NCI-H2196 treated with DMSO at 0.1 percent for 48 hours (cell line): ENCODE data around the gene PROCR.
"Not testable (repeated sequence)": the region's sequence is repeated elsewhere in the genome, so short reads cannot be mapped to it uniquely, and the experiment has no call there.

Source experiments
- DNase-seq: peaks from one replicate; lab custom pipeline; 2025; ENCODE audit not compliant: unreplicated experiment; lab: John Stamatoyannopoulos, UW

PROCR gene

GRCh38 chr20:35192118-35192872 is 20.4 kb downstream of the PROCR start:
- DNase-seq: peak; percentile 14

- not testable (repeated sequence) for DNase-seq
These were observed 21.3 kb downstream of the PROCR start for GRCh38 chr20:35193031-35193791.

DNA sequence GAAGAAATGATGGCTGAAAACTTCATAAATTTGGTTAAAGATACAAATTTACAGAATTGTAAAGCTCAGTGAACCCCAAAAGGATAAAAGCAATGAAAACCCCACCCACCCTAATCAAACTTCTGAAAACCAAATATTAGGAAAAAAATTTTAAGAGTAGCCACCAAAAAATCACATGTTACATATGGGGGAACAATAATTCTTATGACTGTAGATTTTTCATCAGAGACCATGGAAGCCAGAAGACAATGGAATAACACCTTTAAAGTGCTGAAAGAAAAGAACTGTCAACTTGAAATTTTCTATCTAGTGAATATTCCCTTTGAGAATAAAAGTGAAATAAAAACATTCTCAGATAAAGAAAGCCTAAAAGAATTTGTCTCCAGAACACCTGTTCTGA is 24.4 kb downstream of the PROCR start:
- no peak for DNase-seq

DNA sequence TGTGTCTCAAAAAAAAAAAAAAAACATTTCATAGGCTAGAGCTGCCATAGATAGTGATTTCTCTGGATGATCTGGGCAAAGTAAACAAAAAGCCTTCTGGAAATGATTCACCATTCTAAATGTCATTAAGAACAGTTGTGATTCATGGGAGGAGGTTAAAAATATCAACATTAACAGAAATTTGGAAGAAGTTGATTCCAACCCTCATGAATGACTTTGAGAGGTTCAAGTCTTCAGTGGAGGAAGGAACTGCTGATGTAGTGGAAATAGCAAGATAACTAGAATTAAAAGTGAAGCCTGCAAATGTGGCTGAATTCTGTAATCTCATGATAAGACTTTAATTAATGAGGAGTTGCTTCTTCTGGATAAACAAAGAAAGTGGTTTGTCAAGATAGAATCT is 27.9 kb downstream of the PROCR start:
- no peak for DNase-seq

DNA sequence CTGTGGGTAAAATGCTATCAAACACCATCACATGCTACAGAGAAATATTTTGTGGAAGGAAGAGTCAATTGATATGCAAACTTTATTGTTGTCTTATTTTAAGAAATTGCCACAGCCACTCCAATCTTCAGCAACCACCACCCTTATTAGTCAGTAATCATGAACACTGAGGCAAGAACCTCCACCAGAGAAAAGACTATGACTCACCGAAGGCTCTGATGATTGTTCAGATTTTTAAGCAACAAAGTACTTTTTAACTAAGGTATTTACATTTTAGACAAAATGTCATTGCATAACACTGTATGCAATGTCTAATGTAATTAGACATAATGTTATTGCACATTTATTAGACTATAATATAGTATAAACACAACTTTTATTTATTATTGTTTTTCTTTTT is 28.4 kb downstream of the PROCR start:
- DNase-seq: no peak

DNA sequence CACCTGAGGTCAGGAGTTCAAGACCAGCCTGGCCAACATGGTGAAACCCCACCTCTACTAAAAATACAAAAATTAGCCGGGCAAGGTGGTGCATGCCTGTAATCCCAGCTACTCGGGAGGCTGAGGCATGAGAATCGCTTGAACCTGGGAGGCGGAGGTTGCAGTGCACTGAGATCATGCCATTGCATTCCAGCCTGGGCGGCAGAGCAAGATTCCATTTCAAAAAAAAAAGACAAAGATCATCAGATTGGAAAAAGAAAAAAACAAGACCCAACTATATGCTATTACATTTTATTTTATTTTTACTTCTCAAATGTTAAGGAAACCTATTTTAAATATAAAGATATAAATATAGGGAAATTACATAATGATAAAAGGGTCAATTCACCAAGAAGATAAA is 29.6 kb downstream of the PROCR start:
- not testable (repeated sequence) for DNase-seq

DNA sequence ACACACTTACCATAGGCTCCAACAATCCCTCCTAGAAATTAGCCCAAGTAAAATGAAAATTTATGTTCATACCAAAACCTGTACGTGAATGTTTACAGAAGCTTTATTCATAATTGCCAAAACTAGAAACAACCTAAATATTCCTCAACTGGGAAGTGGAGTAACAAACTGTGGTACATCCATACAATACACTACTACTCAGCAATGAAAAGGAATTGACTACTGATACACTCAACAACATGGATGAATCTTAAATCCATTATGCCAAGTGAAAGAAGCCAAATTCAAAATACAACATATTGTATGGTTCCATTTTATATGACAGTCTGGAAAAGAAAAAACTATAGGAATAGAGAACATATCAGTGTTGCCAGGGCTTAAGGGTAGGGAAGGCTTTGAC is 34.9 kb downstream of the PROCR start:
- no peak for DNase-seq

DNA sequence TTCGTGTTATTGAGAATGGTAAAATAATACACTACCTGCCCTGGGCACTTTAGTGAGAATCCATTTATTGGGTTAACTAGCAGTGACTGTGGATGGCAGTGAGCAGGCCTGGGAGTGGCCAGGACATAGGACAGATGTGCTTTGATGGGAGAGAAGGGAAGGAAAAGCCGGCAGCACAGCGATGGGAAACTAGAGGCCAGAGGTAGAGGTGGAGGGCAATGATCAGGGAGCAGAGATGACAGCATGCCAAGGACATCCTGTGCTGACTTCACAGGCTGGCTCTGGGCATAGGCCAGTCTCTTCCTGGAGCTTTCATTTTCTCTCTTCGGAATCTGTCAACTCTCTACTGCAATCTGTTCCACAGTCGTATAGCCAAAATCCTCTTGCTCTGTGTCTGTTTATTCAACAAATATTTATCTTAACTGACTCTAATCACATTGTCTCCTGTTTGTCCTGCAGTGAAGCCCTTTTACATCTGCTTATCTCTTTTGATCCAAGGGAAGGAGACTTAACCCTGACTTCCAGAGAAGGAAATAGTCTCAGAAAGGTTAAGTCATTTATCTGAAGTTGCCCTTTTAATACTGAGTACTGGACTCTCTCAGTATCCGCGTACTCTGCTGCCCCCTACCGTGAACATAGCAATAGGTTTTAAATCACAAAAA is 36.2 kb downstream of the PROCR start:
- peak; percentile 82 for DNase-seq

DNA sequence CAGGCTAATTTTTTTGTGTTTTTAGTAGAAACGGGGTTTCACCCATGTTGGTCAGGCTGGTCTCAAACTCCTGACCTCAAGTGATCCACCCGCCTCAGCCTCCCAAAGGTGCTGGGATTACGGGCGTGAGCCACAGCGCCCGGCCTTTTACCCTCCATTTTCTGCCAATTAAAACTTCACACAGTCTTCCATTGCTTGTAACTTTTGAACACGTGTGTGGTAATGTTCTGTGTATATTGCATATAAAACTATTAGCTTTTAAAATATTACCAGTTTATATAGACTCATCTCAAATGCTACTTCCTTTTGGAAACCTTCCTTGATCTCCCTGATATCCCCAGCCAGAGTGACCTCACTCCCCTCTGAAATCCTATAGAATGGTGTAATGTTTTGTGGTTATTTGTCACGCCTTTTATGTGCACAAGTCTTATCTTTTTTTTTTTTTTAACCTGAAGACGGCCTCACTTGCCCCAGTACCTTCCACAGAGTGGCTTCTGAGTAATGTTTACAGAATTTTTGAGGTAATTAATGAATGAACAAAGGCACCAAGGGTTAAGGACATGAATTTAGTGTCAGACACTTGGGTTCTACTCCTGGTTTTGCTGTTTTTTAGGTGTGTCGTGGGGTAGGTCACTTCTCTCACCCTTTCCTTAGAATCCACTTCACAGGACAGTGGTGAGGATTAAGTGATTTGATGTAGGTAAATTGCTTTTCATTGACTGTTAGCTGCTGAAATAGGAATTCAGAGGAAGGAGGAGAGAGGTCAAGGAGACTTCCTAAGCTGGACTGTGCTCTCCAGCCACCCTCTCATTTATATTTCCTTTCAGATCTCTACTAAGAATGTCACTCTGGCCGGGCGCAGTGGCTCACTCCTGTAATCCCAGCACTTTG is 43.4 kb downstream of the PROCR start:
- DNase-seq: no peak

GRCh38 chr20:35216541-35216940 is 44.7 kb downstream of the PROCR start:
- DNase-seq: no peak

- no peak for DNase-seq
These were observed 52.1 kb downstream of the PROCR start for GRCh38 chr20:35223941-35224340.

DNA sequence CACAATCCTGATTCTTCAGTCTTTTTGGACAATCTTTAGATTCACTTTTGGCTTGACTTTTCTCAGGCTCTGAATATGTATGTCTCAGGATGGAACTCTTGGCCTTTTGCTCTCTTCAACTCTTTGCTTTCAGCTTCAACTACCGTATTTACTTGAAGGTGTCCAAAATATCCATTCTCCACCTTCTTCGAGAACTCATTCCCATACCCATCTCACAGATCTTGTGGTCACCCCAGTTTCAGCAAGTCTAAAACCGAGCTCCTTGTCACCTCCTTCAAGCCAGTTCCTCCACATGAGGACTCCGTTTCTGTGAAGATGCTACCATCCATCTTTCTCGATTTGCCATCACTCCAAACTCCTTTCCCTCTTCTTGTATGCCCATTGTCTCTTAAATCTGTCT is 52.7 kb downstream of the PROCR start:
- DNase-seq: no peak

GRCh38 chr20:35225319-35226125 is 53.6 kb downstream of the PROCR start:
- no peak for DNase-seq

- DNase-seq: no peak
These were observed 54.4 kb downstream of the PROCR start, which contains the start of gene MMP24 for GRCh38 chr20:35226126-35226883. TSS of gene MMP24 (plus strand) at chr20:35226690. CDS start at chr20:35226739, 49 bp downstream.
